ENCODE results near the gene SLC27A3.
A peak's percentile ranks its signal among the peaks of the same experiment; 100 is the strongest.

Gene SLC27A3

GRCh38 chr1:153799566-153800465 lies 24.6 kb downstream of the SLC27A3 start:
- DNase-seq (ENCODE audit: low spot score), result no peak

GRCh38 chr1:153800516-153800915 lies 25.3 kb downstream of the SLC27A3 start:
- no peak for DNase-seq (ENCODE audit: low spot score)

GRCh38 chr1:153801028-153801625 lies 25.9 kb downstream of the SLC27A3 start:
- no peak for DNase-seq (ENCODE audit: low spot score)

GRCh38 chr1:153801786-153802697 lies 26.8 kb downstream of the SLC27A3 start:
- DNase-seq (ENCODE audit: low spot score), result no peak

- no peak for DNase-seq (ENCODE audit: low spot score)
These were observed 28.4 kb downstream of the SLC27A3 start for GRCh38 chr1:153803470-153804056.

- DNase-seq (ENCODE audit: low spot score), result no peak
These were observed 28.9 kb downstream of the SLC27A3 start for GRCh38 chr1:153804112-153804511.

- DNase-seq (ENCODE audit: low spot score), result peak; percentile 54
These were observed 30.0 kb downstream of the SLC27A3 start for GRCh38 chr1:153805042-153805745.

- no peak for DNase-seq (ENCODE audit: low spot score)
These were observed 30.9 kb downstream of the SLC27A3 start for GRCh38 chr1:153805886-153806719.

GRCh38 chr1:153816283-153816889 lies 41.2 kb downstream of the SLC27A3 start:
- no peak for DNase-seq (ENCODE audit: low spot score)

GRCh38 chr1:153818876-153819275 lies 43.7 kb downstream of the SLC27A3 start:
- DNase-seq (ENCODE audit: low spot score), result no peak

- no peak for DNase-seq (ENCODE audit: low spot score)
These were observed 52.2 kb downstream of the SLC27A3 start for GRCh38 chr1:153827168-153827964.
